GM20000 (cell line): Measurements from ENCODE around the gene TMX4.

Source experiments
- DNase-seq: peaks from one replicate; pipeline ENCODE4 v3.0.0; 2012; ENCODE audit warnings: low spot score
- TF ChIP-seq, protein P1 (sequence below): IDR thresholded peaks from 2 replicates; pipeline ENCODE4 v1.5.1; 2012; ENCODE audit warnings: mild to moderate bottlenecking, control low read depth; ENCODE audit errors: extremely low read depth, missing control alignments

TMX4 gene

DNA sequence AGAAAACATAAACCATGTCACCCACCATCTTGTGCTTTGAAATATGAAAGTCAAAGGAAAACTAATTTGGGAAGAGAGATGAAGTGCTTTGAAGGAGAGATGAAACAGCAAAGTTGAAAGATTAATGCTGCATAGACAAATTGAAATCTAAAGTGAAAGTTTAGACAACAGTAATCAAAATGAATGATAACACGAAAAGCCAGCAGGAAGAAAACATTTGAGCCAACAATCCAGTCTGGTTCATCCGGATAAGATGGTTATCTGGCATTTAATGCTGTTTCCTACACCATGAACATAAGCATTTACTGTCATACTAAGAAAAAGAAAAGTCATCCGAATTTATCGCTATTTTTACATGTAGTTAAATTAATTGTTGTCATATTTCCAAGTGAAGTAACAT, 79.9 kb downstream of the TMX4 start:
- TF ChIP-seq, protein P1, sequence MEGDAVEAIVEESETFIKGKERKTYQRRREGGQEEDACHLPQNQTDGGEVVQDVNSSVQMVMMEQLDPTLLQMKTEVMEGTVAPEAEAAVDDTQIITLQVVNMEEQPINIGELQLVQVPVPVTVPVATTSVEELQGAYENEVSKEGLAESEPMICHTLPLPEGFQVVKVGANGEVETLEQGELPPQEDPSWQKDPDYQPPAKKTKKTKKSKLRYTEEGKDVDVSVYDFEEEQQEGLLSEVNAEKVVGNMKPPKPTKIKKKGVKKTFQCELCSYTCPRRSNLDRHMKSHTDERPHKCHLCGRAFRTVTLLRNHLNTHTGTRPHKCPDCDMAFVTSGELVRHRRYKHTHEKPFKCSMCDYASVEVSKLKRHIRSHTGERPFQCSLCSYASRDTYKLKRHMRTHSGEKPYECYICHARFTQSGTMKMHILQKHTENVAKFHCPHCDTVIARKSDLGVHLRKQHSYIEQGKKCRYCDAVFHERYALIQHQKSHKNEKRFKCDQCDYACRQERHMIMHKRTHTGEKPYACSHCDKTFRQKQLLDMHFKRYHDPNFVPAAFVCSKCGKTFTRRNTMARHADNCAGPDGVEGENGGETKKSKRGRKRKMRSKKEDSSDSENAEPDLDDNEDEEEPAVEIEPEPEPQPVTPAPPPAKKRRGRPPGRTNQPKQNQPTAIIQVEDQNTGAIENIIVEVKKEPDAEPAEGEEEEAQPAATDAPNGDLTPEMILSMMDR = no peak
- no peak for DNase-seq

DNA sequence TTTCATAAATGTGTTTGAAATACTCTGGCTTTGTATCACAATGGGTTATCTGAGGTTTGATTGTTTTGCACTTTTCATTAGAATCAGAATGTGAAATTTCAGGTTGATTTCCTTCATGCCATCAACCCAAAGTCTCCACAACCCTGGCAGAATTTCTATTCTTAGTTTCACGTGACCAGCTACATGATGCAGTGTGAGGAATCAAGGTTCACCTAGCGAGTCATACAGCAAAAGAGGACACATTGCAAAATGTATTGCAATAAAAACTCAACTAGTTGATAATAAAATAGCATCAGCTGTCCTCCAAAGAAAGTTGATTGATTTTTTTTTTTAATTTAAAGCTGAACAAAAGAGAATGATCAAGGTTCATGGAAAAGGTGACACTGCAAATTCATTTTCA, 81.5 kb downstream of the TMX4 start:
- TF ChIP-seq, protein P1 = no peak
- DNase-seq = no peak

DNA sequence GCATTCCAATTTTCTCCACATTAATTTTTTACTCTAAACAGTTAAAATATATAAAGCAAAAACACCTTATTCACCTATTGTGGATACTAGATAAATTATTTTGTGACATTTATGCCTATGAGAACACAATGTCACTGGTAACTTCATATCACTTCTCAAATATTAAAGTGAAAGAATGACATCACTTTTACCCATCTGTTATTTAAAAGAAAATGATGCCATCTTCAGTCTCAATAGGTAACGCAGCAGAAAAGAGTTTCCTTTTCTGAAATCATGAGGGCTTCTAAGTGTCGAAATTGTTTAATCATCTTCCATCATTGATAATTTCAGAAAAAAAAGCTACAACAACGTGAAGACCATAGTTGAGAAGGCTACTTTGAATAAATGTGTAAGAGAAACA, 82.2 kb downstream of the TMX4 start:
- TF ChIP-seq, protein P1 = no peak
- no peak for DNase-seq

DNA sequence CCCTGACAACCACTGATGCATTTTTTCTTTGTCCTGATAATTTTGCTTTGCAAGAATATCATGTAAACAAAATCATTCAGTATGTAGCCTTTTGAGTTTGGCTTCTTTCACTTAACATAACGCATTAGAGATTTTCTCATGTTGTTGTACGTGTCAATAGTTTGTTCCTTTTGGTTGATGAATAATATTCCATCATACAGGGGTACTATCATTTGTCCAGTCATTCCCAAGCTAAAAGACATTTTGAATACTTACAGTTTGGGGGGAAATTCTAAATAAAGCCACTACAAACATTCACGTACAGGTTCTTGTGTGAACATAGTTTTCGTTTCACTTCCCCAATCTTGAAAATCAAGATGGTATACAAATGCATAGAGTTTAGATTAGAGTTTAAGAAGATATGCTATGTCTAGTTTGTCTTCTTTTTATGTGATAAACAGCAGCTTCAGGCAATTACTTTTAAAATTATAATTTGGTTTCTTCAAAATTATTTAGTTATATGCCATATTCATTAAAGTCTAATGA, 84.5 kb downstream of the TMX4 start:
- DNase-seq = peak; percentile 14
- TF ChIP-seq, protein P1 = no peak

DNA sequence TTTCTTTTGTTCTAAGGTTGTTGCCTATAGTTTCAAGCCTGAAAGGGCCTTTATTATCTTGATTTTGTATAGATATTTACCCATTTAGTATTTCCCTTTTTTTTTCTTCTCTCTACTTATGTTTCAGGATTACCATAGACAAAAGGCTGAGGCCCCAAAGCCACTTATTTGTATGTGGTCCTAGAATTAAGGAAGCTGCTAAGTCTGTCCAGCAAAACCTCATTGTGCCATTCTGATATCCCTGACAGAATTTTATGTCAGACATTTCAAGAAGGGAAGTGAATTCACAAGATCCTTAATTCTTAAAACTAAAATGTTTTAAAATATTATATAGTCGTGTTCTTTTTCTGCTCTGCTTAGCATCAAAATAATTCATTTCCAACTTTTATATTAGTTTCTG, 86.2 kb downstream of the TMX4 start:
- DNase-seq = no peak
- TF ChIP-seq, protein P1 = no peak

DNA sequence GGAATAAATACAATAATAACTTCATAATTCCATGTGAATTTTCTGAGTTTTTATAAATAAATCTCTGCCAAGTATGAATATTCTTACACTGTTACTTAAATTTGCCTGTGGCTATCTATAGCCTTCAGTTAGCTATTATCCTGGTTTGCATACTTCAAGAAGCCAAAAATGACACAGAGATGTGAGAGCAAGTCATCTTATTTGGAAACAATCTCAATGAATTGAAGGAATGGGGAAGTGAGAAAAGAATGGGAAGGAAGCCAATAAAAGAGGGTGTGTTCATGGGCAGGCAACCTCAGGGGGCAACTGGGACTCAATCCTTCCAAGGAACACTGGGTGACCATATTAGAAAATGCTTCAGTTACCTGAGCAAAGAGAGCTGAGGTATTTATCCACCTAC, 89.2 kb downstream of the TMX4 start:
- TF ChIP-seq, protein P1 = no peak
- DNase-seq = no peak
